HepG2 (cell line): ENCODE measurements around the gene DNAJB2. TPM values are rescaled to one million over a fixed set of nuclear protein-coding genes. Genes with fewer than 3 reads are reported as not detected.

Source experiments
- DNMT1 ChIP-seq: sonication (generic); formaldehyde crosslinking; IDR thresholded peaks from 2 replicates; pipeline ENCODE4 v1.5.1; 2020; ENCODE audit warnings: mild to moderate bottlenecking, missing genetic modification reagents
- ESRRA ChIP-seq: sonication (generic); formaldehyde crosslinking; IDR thresholded peaks from 2 replicates; pipeline ENCODE4 v1.5.1; 2020; ENCODE audit warnings: mild to moderate bottlenecking, low read depth, missing genetic modification reagents
- FIP1L1 ChIP-seq: fragments of 200-400 bp; formaldehyde crosslinking; IDR thresholded peaks from 2 replicates; pipeline ENCODE4 v1.6.1; 2018; ENCODE audit warnings: low read depth, mild to moderate bottlenecking, low read length, moderate library complexity, borderline replicate concordance; ENCODE audit not compliant: insufficient read depth
- FOXM1 ChIP-seq: sonication (generic); formaldehyde crosslinking; IDR thresholded peaks from 2 replicates; pipeline ENCODE4 v1.5.0; 2020; ENCODE audit warnings: missing genetic modification reagents
- MBD4 ChIP-seq: IDR thresholded peaks from 2 replicates; pipeline ENCODE4 v1.6.1; 2012; ENCODE audit warnings: low read length, inconsistent platforms, borderline replicate concordance
- MTERF4 ChIP-seq: sonication (generic); formaldehyde crosslinking; IDR thresholded peaks from 2 replicates; pipeline ENCODE4 v1.8.0; 2023; ENCODE audit warnings: mild to moderate bottlenecking, missing genetic modification reagents
- ONECUT2 ChIP-seq: sonication (generic); formaldehyde crosslinking; IDR thresholded peaks from 2 replicates; pipeline ENCODE4 v1.4.0; 2020; ENCODE audit warnings: missing genetic modification reagents
- PHB2 ChIP-seq: fragments of 450-650 bp; IDR thresholded peaks from 2 replicates; pipeline ENCODE4 v1.6.1; 2018; ENCODE audit not compliant: partially characterized antibody
- RFXAP ChIP-seq: sonication (generic); formaldehyde crosslinking; IDR thresholded peaks from 2 replicates; pipeline ENCODE4 v1.4.0; 2020; ENCODE audit warnings: missing genetic modification reagents, borderline replicate concordance
- SMARCE1 ChIP-seq: fragments of 450-650 bp; IDR thresholded peaks from 2 replicates; pipeline ENCODE4 v1.6.1; 2017; ENCODE audit warnings: borderline replicate concordance
- SRF ChIP-seq: IDR thresholded peaks from 2 replicates; pipeline ENCODE4 v1.6.1; 2011; ENCODE audit warnings: mild to moderate bottlenecking, low read depth, low read length, moderate library complexity
- ZBTB10 ChIP-seq: sonication (generic); formaldehyde crosslinking; IDR thresholded peaks from 2 replicates; pipeline ENCODE4 v1.4.0; 2020; ENCODE audit warnings: missing genetic modification reagents, borderline replicate concordance
- ZBTB38 ChIP-seq: sonication (generic); formaldehyde crosslinking; IDR thresholded peaks from 2 replicates; pipeline ENCODE4 v1.5.1; 2020; ENCODE audit warnings: mild to moderate bottlenecking, missing genetic modification reagents
- ZHX2 ChIP-seq, 2 experiments: sonication (generic) in 1 of 2; formaldehyde crosslinking in 1 of 2; IDR thresholded peaks; 2 replicates each; pipeline versions ENCODE4 v1.6.1 to v1.9.0; 2014 to 2022; ENCODE audit warnings: antibody characterized with exemption in 1 of 2, borderline replicate concordance in 1 of 2, inconsistent platforms in 1 of 2, low read depth in 1 of 2, missing genetic modification reagents in 1 of 2
- ZNF616 ChIP-seq: sonication (generic); formaldehyde crosslinking; IDR thresholded peaks from 2 replicates; pipeline ENCODE4 v1.5.0; 2020; ENCODE audit warnings: low read depth, mild to moderate bottlenecking, missing genetic modification reagents
- ZNF737 ChIP-seq: sonication (generic); formaldehyde crosslinking; IDR thresholded peaks from 2 replicates; pipeline ENCODE4 v1.5.0; 2020; ENCODE audit warnings: missing genetic modification reagents, mild to moderate bottlenecking, borderline replicate concordance
- ZNF766 ChIP-seq: sonication (generic); formaldehyde crosslinking; IDR thresholded peaks from 2 replicates; pipeline ENCODE4 v1.5.0; 2020; ENCODE audit warnings: missing genetic modification reagents, borderline replicate concordance
- ZNF775 ChIP-seq: sonication (generic); formaldehyde crosslinking; IDR thresholded peaks from 2 replicates; pipeline ENCODE4 v1.4.0; 2020; ENCODE audit warnings: missing genetic modification reagents, mild to moderate bottlenecking, moderate library complexity, borderline replicate concordance
- ZNF83 ChIP-seq: sonication (generic); formaldehyde crosslinking; IDR thresholded peaks from 2 replicates; pipeline ENCODE4 v1.4.0; 2020; ENCODE audit warnings: missing genetic modification reagents, mild to moderate bottlenecking, borderline replicate concordance
- polyA plus RNA-seq, 8 experiments: library from polyadenylated mRNA; depleted of rRNA in 3 of 8; stranded (reverse) in 7 of 8; unstranded in 1 of 8; fragments of >200 nt; fragmentation: Illumina TruSeq in 4 of 8; extraction: Trizol in 4 of 8; gene quantifications; 2 replicates each; pipeline versions ENCODE4 v1.2.1 to v1.2.3, GENCODE V29; 2011 to 2016; ENCODE audit warnings: low read depth in 4 of 8, missing spikeins in 1 of 8, mixed read lengths in 1 of 8; ENCODE audit not compliant: insufficient read depth in 1 of 8
- total RNA-seq, 5 experiments: library from RNA; depleted of rRNA; stranded (reverse); fragments of >200 nt; fragmentation: Illumina TruSeq; extraction: Trizol; gene quantifications; 2 replicates each; pipeline ENCODE4 v1.2.3, GENCODE V29; 2016; ENCODE audit warnings: low read depth in 1 of 5

Gene DNAJB2
- total and polyA plus RNA-seq, 2 of the 13 experiments (the other 11 are each of a cell fraction or from before 2014, with no cell fraction given), result 21.3 to 31.1 TPM

- TF ChIP-seq MTERF4 (CRISPR knock-in tag), result peak; percentile 70
- no peak for TF ChIP-seq SMARCE1
- TF ChIP-seq FOXM1 (CRISPR knock-in tag), result no peak
- TF ChIP-seq ZNF737 (CRISPR knock-in tag), result no peak
- TF ChIP-seq FIP1L1, result no peak
- TF ChIP-seq ZBTB38 (CRISPR knock-in tag), result peak; percentile 62; the same call in 1 of the 2 replicates
- no peak for TF ChIP-seq ONECUT2
- TF ChIP-seq ZHX2 (IDR thresholded peaks at IDR 0.05; ENCODE audit: low read depth), result peak; percentile 33; the same call in 1 of the 2 replicates
- no peak for TF ChIP-seq ZHX2 (CRISPR knock-in tag; IDR thresholded peaks at IDR 0.05; ENCODE audit: borderline replicate concordance)
- no peak for TF ChIP-seq ZNF616 (CRISPR knock-in tag)
- TF ChIP-seq ZNF775 (CRISPR knock-in tag), result 0 out of 2 replicates have a peak, but pooled peaks have one; percentile 61
- no peak for TF ChIP-seq ESRRA (CRISPR knock-in tag)
- no peak for TF ChIP-seq ZBTB10 (CRISPR knock-in tag)
- TF ChIP-seq DNMT1, result no peak
- no peak for TF ChIP-seq RFXAP (CRISPR knock-in tag)
- TF ChIP-seq ZNF766, result no peak
- no peak; the same call in 1 of the 2 replicates for TF ChIP-seq ZNF83 (CRISPR knock-in tag)
- TF ChIP-seq PHB2, result no peak
- TF ChIP-seq MBD4, result no peak
- TF ChIP-seq SRF, result no peak
Measured at GRCh38 chr2:219277703-219278654, 1.2 kb upstream of the DNAJB2 start (continued).
